ENCODE data around the gene GBP2.
A peak's percentile ranks its signal among the peaks of the same experiment; 100 is the strongest.
"Not testable (repeated sequence)": the region's sequence is repeated elsewhere in the genome, so short reads cannot be mapped to it uniquely, and the experiment has no call there.

GBP2 gene

DNA sequence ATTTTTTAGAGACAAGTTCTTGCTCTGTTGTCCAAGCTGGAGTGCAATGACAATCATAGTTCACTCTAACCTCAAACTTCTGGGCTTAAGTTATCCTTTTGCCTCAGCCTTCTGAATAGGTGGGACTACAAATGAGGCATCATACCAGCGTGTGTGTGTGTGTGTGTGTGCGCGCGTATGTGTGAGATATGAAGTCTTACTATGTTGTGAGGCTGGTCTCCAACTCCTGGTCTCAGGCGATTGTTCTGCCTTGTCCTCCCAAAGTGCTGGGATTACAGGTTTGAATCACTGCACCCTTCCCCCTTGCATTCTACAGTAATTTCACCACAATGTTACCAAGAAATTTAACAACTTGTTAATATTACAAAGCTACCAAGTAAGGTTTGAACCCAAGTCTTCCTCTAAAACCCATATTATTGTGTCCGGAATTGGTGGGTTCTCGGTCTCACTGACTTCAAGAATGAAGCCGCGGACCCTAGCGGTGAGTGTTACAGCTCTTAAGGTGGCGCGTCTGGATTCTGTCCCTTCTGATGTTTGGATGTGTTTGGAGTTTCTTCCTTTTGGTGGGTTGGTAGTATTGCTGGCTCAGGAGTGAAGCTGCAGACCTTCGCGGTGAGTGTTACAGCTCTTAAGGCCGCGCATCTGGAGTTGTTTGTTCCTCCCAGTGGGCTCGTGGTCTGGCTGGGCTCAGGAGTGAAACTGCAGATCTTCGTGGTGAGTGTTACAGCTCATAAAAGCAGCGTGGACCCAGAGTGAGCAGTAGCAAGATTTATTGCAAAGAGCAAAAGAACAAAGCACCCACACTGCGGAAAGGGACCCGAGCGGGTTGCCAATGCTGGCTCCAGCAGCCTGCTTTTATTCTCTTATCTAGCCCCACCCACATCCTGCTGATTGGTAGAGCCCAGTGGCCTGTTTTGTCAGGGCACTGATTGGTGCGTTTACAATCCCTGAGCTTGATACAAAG lies 970 bp upstream of the GBP2 start:
- peak; percentile 86 for DNase-seq

DNA sequence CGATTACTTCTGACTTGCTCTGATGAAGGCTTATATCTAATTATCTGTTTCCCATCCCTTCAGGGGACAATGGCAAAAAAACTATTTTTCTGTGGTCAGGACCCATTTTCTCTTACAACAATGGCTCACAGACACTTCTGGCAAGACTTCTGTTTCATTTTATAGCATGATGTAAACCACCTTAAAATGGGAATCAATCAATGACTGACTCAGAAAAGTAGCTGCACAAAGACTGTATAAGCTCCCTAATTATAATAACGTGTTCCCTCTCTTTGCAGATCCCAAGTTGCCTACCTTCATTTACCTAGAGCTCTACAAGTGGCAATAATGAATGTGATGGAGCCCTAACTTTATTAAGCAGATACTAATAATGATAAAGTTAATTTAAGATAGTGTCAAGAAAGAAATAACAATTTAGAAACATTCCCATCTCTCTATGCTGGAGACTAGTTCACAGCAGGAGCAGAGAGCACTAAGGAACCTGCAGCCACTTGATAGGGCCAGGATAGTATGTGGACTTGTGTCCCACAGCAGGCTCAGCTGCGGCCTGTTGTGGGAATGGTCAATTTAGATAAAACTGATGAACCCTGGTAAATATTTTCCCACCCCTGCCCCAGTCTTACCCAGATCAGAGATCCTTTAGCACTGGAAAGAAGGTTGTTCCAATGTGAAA lies 538 bp downstream of the GBP2 start:
- peak; percentile 7 for DNase-seq

DNA sequence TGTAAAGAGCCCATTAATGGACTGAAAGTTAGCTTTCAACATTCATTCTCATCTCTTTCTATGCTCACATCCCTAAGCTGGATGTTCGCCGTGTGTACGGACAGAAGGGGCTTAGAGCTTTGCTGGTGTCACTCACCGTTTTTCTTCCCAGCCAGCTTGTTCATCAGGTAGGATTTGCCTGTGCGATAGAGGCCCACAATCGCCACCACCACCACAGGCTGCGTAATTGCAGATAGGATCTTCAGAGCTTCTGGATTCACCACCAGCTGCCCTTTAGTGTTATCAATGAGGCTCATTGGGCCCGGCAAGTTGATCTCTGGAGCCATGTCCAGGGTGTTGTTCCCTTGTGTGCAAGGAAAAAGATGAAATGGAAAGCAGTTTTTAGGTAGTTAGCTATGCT lies 4.3 kb downstream of the GBP2 start:
- no peak for DNase-seq

DNA sequence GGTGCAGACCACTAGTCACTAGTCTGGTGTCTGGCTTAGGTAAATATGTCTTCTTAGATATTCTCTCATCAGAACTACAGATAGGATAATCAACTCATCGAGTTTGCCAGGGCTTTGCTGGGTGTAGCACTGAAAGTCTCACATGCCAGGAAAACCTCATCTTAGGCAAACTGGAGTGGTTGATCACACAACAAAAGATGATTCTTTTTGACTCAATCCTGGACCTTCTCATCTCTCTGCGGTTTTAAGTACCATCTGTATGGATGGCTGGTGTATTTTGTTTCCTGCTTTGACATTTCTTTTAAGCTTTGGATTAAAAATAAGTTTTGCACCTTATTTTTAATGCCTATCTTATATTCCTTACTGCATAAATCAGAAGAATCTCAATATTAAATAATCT lies 11.3 kb downstream of the GBP2 start:
- DNase-seq, result peak; percentile 26

DNA sequence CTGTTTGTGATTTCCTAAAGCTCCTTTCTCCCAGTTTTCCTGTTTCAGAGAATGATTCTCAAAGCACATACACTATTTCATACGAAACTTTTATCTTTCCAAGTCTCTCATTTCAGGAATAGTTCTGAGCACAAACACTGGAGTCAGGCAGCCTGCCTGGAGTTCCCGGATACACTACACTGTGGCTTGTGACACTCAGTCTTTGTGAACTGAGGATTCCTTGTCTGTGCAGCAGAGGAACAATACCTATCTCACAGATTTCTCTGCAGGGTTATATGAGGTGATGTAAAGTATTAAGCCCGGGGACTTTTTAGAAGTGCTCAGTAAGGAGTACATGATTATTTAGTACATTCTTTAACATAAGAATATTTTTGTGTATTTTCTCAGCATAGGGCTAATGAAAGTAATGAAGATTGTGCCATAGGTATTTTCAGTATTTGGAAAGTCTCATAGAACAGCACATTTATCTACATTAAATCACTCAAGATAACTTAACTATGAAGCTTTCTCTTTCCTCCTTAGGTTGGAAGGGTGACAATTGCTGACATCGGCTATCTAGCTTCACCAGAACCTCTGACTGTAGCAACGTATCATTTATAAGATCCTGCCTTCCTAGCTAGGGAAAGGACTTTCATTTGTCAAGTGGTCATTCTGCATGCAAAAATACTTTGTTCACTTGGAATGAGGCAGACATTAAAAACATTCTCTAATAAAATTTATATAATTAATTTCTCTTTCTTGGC lies 12.9 kb downstream of the GBP2 start:
- DNase-seq, result no peak

DNA sequence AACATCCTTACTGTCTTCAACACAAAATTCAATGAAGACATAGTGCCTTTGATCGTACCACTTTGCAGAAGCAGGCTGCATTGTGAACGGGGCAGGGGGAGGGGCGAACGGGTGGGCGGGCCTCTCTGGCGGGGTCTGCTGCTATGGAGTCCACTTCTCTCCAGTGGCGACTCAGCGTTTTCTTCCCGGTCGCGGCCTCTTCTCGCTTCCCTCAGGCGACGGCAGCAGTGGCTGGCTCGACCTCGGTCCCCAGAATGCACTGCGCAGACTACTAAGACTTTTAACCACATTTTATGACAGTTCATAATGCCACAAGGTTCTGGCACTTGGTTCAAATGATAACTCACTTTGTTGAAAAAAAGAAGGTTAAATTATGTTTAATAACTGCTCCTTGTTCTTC lies 21.2 kb downstream of the GBP2 start:
- DNase-seq, result no peak

DNA sequence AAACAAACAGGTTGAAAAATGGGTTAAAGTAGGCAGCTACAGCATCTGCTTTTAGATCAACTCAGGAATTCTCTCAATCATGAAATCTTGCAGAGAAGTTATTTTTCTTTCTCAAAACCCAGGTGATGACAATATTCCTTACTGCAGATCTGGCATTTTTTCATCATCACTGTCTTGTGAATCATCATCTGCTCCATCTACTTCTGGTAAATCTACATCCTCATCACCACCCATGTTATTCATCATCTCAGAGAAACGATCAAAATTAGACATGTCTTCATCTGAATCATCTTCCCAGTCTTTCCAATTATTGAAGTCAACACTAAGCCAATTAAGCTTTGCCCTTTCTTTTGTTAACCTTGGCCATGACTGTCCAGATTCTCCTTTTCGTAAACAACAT lies 21.8 kb downstream of the GBP2 start:
- no peak for DNase-seq

DNA sequence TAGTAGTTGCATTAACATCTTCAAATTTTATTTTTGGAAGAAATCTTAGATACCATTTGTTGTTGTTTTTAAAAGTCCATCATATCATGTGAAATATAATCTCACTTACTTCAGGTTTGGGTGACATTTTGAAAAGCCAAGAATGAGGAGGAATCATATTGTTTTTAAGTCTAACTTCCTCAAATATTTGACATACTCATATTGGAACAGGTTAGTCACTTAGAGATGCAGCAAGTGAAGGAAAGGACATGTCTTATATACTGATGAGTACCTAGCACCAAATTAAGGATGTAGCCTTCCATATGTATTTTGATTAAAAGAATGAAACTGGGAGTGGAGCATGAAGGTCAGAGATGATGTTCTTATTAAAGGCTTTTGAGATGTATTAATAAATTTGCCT lies 23.9 kb downstream of the GBP2 start:
- DNase-seq, result no peak

DNA sequence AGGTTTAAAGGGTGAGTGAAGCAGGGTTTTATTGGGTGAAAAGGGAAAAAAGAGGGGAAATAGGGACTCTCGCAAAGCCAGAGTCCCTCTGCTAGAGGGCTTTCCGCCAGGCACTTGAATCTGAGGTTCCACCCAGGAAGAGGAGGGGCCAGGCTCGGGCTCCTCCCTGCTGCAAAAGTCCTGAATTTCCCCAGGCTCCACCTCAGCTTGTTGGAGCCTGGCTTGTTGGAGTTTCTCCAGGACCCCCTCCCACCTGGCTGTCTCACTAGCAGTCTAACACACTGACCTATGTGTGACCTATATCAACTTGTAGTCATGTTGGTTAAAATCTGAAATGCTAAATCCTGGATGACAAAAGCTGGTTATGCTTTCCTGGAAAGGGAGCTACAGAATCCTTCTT lies 25.5 kb downstream of the GBP2 start:
- DNase-seq, result no peak

DNA sequence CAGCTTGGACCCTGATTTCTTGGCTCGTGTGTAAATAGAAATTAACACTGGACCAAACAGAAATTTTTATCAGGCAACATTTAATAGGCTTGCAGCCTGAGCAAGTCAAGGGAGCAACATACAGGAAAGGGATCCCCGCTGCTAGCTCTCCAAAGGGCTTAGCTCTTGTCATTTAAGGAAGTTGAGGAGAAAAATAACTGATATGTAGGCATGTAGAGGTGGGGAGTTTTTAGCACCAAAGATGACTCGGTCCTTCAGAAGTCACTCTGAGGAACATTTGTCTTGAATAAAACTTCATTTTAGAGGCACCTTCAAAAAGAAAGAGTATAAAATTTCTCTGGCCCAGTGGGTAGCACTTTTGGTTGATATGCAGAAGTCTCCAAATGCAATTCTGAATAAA lies 27.1 kb downstream of the GBP2 start:
- DNase-seq, result no peak

DNA sequence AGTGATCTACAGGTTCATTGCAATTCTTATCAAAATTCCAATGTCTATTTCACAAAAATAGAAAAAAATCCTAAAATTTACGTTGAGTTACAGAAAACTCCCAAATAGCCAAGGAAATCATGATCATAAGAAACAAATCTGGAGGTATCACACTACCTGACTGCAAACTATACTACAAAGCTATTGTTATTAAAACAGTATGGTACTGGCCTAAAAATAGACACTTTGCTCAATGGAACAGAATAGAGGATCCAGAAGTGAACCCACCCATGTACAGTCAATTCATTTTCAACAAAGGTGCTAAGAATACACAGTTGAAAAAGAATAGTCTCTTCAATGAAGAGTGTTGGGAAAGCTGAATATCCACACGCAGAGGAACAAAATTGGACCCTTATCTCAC lies 30.2 kb downstream of the GBP2 start:
- DNase-seq, result no peak

DNA sequence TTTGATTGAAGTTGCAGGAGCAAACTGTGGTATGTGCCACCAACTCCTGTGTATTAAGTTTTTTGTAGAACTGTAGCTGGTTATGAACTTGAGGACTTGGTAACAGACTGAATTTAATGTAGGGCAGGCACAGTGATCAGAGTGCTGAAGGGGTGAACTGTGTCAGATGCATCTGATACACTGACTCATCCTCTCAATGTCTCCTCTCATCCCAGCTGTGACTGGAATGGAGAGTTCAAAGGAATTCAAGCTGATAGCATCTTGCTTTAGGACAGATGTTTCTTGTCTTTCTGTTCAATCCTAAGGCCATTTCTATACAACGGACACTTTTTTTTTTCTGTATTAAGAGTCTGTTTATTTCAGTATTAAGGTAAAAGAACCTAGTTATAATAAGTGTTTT lies 36.0 kb downstream of the GBP2 start:
- no peak for DNase-seq

DNA sequence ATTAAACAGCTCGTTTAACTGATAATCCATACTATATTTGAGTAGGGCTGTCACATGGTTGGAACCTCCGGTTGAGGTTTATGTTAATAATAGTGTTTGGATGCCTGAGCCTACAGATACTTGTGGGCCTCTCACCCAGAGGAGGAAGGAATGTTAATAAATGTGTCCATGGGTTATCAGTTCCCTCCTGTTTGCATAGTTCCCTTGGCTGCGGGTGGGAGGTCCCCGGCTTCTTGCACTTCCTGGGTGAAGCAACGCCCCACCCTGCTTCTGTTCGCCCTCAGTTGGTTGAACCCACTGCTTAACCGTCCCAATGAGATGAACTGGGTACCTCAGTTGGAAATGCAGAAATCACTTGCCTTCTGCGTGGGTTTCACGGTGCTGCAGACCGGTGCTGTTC lies 37.3 kb downstream of the GBP2 start:
- DNase-seq, result no peak

DNA sequence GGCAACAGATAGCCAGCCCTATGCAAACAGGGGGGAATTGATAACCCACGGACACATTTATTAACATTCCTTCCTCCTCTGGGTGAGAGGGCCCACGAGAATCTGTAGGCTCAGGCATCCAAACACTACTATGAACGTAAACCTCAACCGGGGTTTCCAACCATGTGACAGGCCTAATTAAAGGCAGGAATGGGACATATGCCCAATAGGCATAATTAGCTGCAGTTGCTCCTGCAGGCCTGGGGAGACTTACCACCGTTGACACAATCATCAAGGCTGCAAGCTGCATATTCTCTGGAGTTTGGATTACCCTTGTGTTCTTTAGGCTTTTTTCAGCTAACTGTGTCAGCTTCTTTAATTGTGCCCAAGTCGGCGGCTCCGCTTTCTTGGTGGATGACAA lies 38.7 kb downstream of the GBP2 start:
- no peak for DNase-seq

DNA sequence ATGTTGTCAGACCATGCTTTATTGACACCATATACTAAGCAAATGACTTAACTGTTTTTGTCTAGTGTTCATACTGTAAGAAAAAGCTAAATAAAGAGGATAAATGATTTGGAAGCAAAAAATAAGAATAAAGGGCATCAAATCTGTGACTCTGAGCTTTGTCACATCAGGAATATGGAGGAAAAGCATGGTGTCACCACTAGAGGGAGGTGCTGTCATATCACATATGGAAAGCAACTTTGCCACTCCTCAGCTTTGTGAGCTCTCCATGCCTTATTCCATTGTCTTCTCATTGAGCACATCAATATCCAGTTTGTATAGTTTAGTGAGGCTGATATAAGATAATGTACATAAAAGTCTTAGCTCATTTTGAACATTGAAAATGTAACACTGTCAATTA lies 40.1 kb downstream of the GBP2 start:
- peak; percentile 61 for DNase-seq

DNA sequence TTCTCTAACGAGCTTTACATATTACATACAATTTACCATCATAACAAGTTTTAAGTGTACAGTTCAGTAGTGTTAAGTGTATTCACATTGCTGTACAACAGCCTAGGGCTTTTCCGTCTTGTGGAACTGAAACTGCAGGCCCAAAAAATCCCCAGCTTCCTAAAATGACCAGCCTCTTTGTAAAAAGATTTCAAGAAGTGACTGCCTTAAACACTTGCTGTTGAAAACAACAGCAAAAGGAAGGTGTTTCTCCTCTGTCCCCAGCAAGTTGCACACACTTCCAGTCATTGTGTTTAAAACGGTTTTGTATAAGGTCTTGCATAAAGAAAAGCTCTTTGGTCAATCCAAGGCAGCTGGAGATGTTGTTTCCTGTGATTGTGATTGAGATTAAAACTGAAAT lies 44.9 kb downstream of the GBP2 start:
- DNase-seq, result no peak

DNA sequence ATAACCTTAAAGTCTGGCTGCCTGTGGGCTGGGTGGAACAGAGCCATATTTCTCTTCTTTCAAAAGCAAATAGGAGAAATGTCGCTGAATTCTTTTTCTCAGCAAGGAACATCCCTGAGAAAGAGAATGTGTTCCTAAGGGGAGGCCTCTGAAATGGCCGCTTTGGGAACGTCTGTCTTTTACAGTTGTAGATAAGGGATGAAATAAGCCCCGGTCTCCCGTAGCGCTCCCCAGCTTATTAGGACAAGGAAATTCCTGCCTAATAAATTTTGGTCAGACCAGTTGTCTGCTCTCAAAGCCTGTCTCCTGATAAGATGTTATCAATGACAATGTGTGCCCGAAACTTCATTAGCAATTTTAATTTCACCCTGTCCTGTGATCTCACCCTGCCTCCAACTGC lies 45.8 kb downstream of the GBP2 start:
- not testable (repeated sequence) for DNase-seq

DNA sequence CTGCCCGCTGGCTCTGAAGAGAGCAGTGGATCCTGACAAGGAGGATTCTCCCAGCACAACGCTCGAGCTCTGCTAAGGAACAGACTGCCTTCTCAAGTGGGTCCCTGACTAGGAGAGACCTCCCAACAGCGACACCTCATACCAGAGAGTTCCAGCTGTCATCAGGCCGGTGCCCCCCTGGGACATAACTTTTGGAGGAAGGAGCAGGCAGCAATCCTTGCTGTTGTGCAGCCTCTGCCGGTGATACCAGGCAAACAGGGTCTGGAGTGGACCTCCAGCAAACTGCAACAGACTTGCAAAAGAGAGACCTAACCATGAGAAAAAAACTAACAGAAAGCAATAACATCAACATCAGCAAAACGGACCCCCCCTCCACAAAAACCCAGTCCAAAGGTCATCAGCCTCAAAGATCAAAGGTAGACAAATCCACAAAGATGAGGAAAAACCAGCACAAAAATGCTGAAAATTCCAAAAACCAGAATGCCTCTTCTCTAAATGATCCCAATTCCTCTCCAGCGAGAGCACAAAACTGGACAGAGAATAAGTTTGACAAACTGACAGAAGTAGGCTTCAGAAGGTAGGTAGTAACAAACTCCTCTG lies 53.3 kb downstream of the GBP2 start:
- not testable (repeated sequence) for DNase-seq

DNA sequence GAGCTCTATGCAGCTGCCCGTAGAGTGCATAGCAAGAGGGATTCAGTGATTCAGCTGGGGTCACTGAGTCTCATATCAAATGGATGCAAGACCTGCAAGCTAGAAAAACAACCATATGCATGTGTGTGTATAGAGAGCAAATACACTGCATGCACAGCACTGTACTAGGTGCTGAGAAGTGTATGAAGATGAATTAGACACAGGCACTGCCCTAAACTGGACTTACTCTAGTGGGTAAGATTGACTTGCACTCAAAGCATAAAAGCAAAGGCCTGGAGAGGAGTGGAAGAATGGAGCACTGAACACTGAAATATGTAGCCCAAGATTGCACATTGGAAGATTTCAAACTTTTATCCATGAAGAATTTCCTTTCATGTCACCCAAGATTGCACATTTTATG lies 55.4 kb downstream of the GBP2 start:
- no peak for DNase-seq

DNA sequence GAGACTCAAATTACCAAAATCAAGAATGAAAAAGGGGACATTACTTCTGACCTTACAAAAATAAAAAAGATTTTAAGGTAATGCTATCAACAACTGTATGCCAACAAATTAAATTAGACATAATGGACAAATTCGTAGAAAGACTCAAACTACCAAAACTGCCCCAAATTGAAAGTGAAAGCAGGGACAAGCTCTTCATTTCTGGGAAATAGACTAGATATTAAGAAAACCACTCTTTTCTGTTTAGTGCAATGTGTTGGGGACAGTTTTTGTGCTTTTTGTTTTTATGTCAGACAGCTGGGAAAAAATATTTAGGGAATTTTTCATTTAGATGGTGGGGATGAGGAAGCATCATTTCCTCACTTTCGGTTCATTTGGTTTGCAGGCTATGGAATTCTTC lies 56.0 kb downstream of the GBP2 start:
- DNase-seq, result peak; percentile 39

DNA sequence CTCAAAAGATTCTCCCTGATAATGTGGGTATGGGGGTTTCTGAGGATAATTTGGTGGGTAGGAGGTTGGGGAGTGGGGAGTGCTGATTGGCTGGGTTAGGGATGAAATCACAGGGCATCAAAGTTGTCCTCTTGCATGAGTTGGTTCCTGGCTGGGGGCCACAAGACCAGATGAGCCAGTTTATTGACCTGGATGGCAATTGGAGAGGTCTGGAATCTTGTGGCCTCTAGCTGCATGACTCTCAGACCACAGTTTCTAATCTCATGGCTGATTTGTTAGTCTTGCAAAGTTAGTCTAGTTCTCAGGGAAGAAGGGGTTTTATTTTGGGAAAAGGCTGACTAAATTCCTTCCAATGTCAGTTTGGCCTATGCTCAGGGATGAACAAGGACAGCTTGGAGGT lies 57.6 kb downstream of the GBP2 start:
- DNase-seq, result no peak

DNA sequence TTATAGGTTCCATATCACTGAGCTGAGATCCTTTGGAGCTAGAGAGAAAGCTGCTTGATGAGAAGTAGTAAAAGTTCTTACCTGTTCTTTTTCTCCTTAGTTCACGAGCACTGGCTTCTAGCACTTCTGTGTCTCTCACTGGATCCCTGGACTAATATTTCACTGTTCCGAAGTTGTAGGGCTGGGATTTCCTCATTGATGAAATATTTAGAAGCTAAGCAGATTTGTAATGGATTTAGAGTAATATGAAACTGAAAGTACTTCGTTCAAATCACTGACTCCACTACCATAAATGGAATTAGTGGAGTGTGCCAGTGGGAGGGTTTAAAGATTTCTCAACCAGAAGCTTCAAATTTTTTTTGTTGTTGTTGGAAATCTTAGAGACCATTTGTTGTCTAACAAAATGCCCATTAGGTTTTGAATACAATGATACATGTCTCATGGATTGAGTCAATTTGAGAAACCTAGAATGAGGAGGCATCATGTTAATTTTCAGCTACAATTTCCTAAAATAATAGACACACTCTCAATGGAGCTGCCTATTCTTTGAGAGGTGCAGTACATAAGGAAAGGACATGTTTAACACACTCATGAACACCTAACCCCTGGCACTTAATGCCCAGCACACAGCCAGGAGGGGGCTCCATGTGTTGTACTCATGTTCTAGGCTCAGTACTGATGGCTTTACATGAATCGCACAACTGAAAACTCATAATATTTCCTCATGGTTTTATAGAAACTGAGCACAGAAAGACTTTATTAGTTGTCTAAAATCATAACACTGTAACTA lies 60.6 kb downstream of the GBP2 start, which contains the start of gene GBP1:
Gene GBP1 (minus strand): TSS at position 130 of the 790 bp plus-strand sequence. CDS start 1,974 bp downstream, outside the sequence.
- DNase-seq, result peak; percentile 68

All from activated CD4-positive, alpha-beta T cell treated with anti-CD3 and anti-CD28 coated beads, Interleukin-2, Interleukin-6, amounts not matched to agents 100 ng/mL and 50 ng/mL, durations not matched to agents 16 hours and 8 hours (primary cell).